22Rv1 (cell line): ENCODE data around the gene TAF5L.

Experiments
- H3K27ac ChIP-seq: fragments of 450-650 bp; 2 replicates; pipeline ENCODE4 v1.5.1; 2017
- CTCF ChIP-seq: fragments of 450-650 bp; IDR thresholded peaks from 2 replicates; pipeline ENCODE4 v1.5.1; 2017; ENCODE audit warnings: mild to moderate bottlenecking
- ZFX ChIP-seq: fragments of 450-650 bp; IDR thresholded peaks from 2 replicates; pipeline ENCODE4 v1.6.1; 2017; ENCODE audit warnings: antibody characterized with exemption, borderline replicate concordance

Gene TAF5L

GRCh38 chr1:229594227-229595008 is 31.5 kb downstream of the TAF5L start:
- TF ChIP-seq ZFX, result no peak
- TF ChIP-seq CTCF, result no peak
- no peak overlapping the region for H3K27ac ChIP-seq

GRCh38 chr1:229593800-229594199 is 32.1 kb downstream of the TAF5L start:
- TF ChIP-seq ZFX (no peak), CTCF (no peak)
- no peak overlapping the region for H3K27ac ChIP-seq

- TF ChIP-seq CTCF (no peak), ZFX (no peak)
Measured at GRCh38 chr1:229590119-229590518, 35.8 kb downstream of the TAF5L start.

GRCh38 chr1:229585338-229585737 is 40.6 kb downstream of the TAF5L start:
- TF ChIP-seq CTCF (no peak), ZFX (no peak)
- no peak overlapping the region for H3K27ac ChIP-seq

More at GRCh38 chr1:229590119-229590518, 35.8 kb downstream of the TAF5L start:
- H3K27ac ChIP-seq, result no peak overlapping the region

GRCh38 chr1:229582715-229583114 is 43.2 kb downstream of the TAF5L start:
- H3K27ac ChIP-seq, result no peak overlapping the region
- TF ChIP-seq CTCF, result no peak
- no peak for TF ChIP-seq ZFX

- H3K27ac ChIP-seq, result no peak overlapping the region
- TF ChIP-seq ZFX (no peak), CTCF (no peak)
Measured at GRCh38 chr1:229582011-229582694, 43.8 kb downstream of the TAF5L start.

- TF ChIP-seq CTCF (no peak), ZFX (no peak)
- H3K27ac ChIP-seq, result no peak overlapping the region
Measured at GRCh38 chr1:229581485-229581884, 44.4 kb downstream of the TAF5L start.
